NCI-H2107 (cell line): ENCODE data around the gene PRAMEF17.
A peak's percentile ranks its signal among the peaks of the same experiment; 100 is the strongest.
"Not testable (repeated sequence)": the region's sequence is repeated elsewhere in the genome, so short reads cannot be mapped to it uniquely, and the experiment has no call there.

Source experiments
- DNase-seq: peaks from one replicate; lab custom pipeline; 2025; lab: John Stamatoyannopoulos, UW

PRAMEF17 gene, protein sequence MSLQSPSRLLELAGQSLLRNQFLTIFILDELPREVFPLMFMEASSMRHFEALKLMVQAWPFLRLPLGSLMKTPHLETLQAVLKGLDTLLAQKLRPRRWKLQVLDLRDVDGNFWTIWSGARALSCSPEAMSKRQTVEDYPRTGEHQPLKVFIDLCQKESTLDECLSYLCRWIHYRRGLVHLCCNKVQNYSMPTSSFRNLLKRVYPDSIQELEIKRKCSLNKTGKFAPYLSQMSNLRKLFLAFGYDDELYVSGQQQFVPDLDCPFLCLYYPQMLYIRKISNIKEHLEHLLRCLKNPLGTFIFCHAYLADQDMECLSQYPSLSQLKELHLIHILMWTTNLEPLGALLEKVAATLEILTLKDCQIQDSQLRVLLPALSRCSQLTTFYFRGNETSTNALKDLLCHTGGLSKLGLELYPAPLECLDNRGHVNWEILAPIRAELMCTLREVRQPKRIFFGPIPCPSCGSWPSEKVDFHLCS

DNA sequence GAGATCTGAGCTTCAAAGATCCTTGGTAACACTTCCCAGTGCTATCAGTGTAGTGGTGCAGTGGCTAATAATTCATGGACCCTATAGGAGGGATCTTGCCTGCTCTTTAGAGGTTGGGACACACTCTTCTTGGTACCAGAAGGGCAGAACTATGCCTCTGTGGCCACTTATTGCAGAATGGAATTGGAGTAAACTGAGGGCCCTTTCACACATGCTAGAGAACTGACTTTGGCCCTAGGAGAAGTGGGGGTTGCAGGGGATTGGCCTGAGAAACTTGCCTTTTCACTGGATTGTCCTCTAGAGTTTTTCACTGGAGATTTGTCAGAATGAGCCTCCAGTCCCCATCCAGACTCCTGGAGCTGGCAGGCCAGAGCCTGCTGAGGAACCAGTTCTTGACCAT lies at the start of gene PRAMEF17:
TSS of gene PRAMEF17 (plus strand) at position 301 of the 400 bp plus-strand sequence. CDS start at position 327, 26 bp downstream.
- not testable (repeated sequence) for DNase-seq

DNA sequence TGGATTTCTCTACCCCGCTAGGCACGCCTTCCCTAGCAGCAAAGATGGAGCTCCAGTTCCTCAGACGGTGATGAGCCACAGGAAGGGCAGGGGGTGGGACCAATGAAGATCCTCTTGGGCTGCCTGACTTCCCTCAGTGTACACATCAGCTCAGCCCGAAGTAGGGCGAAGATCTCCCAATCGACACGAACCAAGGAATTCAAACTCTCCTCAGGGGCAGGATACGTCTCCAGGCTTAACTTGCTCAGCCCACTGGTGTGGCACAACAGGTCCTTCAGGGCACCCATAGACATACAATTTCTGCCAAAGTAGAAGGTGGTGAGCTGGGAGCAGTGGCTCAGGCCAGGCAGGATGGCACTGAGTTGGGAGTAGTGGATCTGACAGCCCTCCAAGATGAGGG lies 46.9 kb upstream of the PRAMEF17 start:
- not testable (repeated sequence) for DNase-seq

DNA sequence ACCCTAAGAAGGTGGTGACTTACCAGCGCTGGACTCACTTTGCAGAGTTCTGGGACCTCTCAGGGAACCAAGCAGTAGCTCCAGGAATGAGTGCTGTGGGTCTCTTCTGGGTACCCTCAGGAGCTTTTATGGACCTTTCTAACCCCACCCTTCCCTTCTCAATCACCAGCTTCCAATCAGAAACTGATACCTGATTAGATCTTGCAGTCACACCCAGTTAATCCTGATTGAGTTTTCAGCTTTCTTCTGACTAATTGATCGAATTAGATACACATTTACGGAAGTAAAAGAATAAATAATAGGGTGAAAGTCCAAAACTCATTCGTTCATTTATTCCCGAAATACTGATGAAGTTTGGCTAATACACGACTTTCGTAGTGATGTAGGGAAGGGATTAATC lies 42.4 kb upstream of the PRAMEF17 start, which contains the start of gene PRAMEF14:
TSS of gene PRAMEF14 (minus strand) at position 101 of the 400 bp plus-strand sequence. CDS start 1,820 bp downstream, outside the sequence.
- not testable (repeated sequence) for DNase-seq

GRCh38 chr1:13353476-13353875 lies 36.0 kb upstream of the PRAMEF17 start:
- not testable (repeated sequence) for DNase-seq

GRCh38 chr1:13354475-13354874 lies 35.0 kb upstream of the PRAMEF17 start:
- not testable (repeated sequence) for DNase-seq

- peak; percentile 14 for DNase-seq
Measured at GRCh38 chr1:13356774-13357173, 32.7 kb upstream of the PRAMEF17 start.

GRCh38 chr1:13362364-13362763 lies 27.1 kb upstream of the PRAMEF17 start:
- not testable (repeated sequence) for DNase-seq

DNA sequence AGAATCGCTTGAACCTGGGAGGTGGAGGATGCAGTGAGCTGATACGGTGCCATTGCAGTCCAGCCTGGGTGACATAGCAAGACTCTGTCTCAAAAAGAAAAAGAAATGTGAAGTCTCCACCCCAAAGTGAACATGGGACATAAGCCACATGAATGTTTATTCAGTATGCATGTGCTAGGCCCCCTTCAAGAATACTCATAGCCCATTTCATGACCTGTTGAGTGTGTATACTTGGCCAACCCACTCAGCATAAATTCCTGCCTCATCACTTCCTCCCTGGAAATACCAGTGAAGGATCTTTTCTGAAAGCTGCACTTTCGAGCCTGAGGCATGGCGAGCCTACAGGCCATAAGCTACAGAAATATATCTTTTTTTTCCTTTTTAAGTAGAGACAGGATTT lies 24.5 kb upstream of the PRAMEF17 start:
- not testable (repeated sequence) for DNase-seq

GRCh38 chr1:13366536-13366935 lies 22.9 kb upstream of the PRAMEF17 start:
- DNase-seq = not testable (repeated sequence)

- not testable (repeated sequence) for DNase-seq
Measured at GRCh38 chr1:13368544-13368943, 20.9 kb upstream of the PRAMEF17 start.

- not testable (repeated sequence) for DNase-seq
Measured at GRCh38 chr1:13378983-13379382, 10.4 kb upstream of the PRAMEF17 start.

GRCh38 chr1:13380380-13380779 lies 9.1 kb upstream of the PRAMEF17 start:
- DNase-seq = not testable (repeated sequence)

DNA sequence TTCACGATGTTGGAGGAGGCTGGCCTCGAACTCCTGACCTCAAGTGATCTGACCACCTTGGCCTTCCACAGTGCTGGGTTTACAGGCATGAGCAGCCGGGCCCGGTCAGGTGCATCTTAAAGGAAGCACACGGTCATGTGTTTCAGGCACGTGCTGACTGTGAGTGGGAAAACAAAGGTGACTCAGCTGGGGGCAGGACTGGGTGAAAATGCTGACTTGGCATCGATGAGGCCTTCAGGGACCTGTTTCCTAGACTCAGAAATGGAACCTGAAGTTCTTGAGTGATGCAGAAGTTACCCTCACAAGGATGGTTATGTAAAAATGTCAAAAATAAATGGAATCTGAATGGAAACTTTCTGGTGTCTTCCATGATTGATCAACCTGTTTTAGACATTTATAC lies 3.6 kb downstream of the PRAMEF17 start:
- DNase-seq = not testable (repeated sequence)

- not testable (repeated sequence) for DNase-seq
Measured at GRCh38 chr1:13394761-13395160, 5.3 kb downstream of the PRAMEF17 start.

DNA sequence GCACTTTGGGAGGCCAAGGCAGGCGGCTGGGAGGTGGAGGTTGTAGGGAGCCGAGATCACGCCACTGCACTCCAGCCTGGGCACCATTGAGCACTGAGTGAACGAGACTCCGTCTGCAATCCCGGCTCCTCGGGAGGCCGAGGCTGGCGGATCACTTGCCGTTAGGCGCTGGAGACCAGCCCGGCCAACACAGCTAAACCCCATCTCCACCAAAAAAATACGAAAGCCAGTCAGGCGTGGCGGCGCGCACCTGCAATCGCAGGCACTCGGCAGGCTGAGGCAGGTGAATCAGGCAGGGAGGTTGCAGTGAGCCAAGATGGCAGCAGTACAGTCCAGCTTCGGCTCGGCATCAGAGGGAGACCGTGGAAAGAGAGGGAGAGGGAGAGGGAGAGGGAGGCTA lies 5.9 kb downstream of the PRAMEF17 start:
- not testable (repeated sequence) for DNase-seq

DNA sequence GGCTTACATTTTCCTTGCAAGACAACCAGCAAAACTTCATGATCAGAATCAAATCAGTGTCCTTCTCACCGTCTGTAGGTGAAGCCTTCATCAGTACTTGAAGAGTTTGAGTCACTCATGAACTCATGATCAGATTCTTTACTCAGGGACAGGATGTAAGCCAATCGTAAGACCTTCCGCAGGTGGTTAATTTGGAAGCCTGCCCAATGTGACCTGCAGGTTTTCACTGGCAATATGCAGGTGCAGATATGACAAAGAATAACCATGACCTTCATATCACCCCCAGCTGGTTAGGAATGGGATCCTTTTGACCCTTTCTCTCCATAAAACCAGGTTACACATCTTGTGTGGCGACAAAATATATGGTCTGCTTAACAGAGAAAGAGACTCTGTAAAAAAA lies 18.4 kb downstream of the PRAMEF17 start:
- DNase-seq = no peak

DNA sequence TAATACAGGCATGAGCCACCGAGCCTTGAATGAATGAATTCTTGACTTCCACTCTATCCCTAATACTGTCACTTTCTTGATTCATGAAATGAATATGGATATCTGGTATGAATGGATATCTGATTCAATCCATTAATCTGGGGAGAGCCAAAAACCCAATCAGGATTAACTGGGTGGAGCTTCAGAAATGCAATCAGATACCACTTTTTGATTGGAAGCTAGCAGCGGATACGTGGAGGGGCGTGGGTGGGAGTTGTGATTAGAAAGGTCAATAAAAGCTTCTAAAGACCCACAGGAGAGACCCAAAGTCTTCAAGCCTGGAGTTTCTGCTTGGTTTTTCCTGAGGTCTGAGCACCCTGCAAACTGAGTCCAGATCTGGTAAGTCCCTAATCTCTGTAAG lies 20.7 kb downstream of the PRAMEF17 start, which contains the start of gene PRAMEF20:
TSS of gene PRAMEF20 (plus strand) at position 301 of the 400 bp plus-strand sequence. CDS start 5,905 bp downstream, outside the sequence.
- DNase-seq = not testable (repeated sequence)

GRCh38 chr1:13430495-13430894 lies 41.1 kb downstream of the PRAMEF17 start:
- no peak for DNase-seq

- DNase-seq = no peak
Measured at GRCh38 chr1:13432251-13432650, 42.8 kb downstream of the PRAMEF17 start.

GRCh38 chr1:13433694-13434358 lies 44.4 kb downstream of the PRAMEF17 start:
- DNase-seq = not testable (repeated sequence)

- DNase-seq = no peak
Measured at GRCh38 chr1:13435458-13435857, 46.0 kb downstream of the PRAMEF17 start.

DNA sequence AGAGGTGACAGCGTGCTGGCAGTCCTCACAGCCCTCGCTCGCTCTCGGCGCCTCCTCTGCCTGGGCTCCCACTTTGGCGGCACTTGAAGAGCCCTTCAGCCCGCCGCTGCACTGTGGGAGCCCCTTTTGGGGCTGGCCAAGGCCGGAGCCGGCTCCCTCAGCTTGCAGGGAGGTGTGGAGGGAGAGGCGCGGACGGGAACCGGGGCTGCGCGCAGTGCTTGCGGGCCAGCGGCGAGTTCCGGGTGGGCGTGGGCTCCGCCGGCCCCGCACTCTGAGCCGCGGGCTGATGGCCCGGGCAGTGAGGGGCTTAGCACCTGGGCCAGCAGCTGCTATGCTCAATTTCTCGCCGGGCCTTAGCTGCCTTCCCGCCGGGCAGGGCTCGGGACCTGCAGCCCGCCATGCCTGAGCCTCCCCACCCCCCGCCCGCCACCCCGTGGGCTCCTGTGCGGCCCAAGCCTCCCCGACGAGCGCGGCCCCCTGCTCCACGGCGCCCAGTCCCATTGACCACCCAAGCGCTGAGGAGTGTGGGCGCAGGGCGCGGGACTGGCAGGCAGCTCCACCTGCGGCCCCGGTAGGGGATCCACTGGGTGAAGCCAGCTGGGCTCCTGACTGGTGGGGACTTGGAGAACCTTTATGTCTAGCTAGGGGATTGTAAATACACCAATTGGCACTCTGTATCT lies 49.8 kb downstream of the PRAMEF17 start:
- not testable (repeated sequence) for DNase-seq
